Measurements from ENCODE around the gene TBC1D22A.

TBC1D22A gene

DNA sequence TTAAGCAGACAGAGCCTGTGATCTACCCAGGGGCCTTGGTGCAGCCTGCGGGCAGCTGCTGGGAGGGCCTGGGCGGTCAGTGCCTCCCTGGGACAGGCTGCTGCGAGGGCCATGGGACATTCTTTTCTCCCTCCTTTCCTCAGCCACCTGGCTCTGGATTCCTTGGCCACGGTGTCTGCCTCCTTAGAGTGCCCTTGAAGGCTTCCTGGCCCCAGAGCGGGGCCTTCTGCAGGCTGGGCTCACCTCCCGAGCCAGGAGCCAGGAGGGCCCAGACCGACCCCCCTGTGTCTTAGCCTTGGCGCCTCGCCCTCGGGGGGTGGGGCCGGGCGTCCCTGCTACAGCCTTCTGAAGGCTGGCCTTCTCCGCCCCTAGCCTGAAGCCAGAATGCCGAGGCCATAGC, 231.2 kb downstream of the TBC1D22A start:
- no peak overlapping the region for H3K4me2 ChIP-seq (ENCODE audit: low read depth, low read length)
- H2AFZ ChIP-seq (ENCODE audit: low read length) = no peak overlapping the region
- H3K4me3 ChIP-seq (ENCODE audit: low read length) = no peak overlapping the region
- no peaks in the 10 kb centered on the region for H3K4me1 ChIP-seq (ENCODE audit: low read length)
- no peak overlapping the region for H3K27ac ChIP-seq (ENCODE audit: low read length)
- H3K9me3 ChIP-seq (replicated peaks; ENCODE audit: insufficient read depth, low read length) = no peaks in the 10 kb centered on the region
- TF ChIP-seq, protein P1, sequence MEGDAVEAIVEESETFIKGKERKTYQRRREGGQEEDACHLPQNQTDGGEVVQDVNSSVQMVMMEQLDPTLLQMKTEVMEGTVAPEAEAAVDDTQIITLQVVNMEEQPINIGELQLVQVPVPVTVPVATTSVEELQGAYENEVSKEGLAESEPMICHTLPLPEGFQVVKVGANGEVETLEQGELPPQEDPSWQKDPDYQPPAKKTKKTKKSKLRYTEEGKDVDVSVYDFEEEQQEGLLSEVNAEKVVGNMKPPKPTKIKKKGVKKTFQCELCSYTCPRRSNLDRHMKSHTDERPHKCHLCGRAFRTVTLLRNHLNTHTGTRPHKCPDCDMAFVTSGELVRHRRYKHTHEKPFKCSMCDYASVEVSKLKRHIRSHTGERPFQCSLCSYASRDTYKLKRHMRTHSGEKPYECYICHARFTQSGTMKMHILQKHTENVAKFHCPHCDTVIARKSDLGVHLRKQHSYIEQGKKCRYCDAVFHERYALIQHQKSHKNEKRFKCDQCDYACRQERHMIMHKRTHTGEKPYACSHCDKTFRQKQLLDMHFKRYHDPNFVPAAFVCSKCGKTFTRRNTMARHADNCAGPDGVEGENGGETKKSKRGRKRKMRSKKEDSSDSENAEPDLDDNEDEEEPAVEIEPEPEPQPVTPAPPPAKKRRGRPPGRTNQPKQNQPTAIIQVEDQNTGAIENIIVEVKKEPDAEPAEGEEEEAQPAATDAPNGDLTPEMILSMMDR (IDR thresholded peaks at IDR 0.05; ENCODE audit: low read length) = no peak
- no peak for TF ChIP-seq EZH2phosphoT487 (IDR thresholded peaks at IDR 0.05; ENCODE audit: low read length)
- TF ChIP-seq EZH2 (optimal IDR thresholded peaks at IDR 0.05; ENCODE audit: low read depth, low read length) = no peak
- no peaks in the 10 kb centered on the region for H3F3A ChIP-seq (ENCODE audit: insufficient read depth, low read length)
- H4K20me1 ChIP-seq (ENCODE audit: insufficient read depth, low read length) = no peaks in the 10 kb centered on the region
- H3K36me3 ChIP-seq (replicated peaks; ENCODE audit: insufficient read depth, low read length) = no peaks in the 10 kb centered on the region
- no peak for DNase-seq
- H3K9ac ChIP-seq (ENCODE audit: low read length) = no peak overlapping the region
- H3K27me3 ChIP-seq (replicated peaks; ENCODE audit: insufficient read depth, low read length) = no peaks in the 10 kb centered on the region
- H3K79me2 ChIP-seq (ENCODE audit: low read length) = no peaks in the 10 kb centered on the region
- no peaks in the 10 kb centered on the region for H3K9me2 ChIP-seq (replicated peaks; ENCODE audit: insufficient read depth, low read length)

DNA sequence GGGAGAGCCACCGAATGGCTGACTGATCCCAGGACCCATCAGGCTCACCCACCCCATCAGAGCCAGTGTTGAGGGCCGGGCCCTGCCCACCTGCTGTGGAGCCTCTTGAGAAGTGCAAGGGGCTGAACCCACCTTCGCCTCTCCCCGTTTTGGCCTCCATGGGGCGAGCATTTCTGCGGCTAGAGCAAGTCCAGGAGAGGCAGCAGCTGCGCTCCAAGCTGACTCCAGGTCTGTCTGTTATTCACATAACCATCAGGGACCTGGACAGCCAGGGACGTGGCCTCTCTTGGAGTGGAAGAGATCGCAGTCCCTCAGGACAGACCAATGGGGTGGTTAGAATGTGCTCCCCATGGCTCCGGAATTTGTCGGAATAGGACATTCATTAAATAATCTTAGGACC, 231.8 kb downstream of the TBC1D22A start:
- Histone ChIP-seq H3F3A (ENCODE audit: insufficient read depth, low read length) (no peaks in the 10 kb centered on the region), H3K4me3 (ENCODE audit: low read length) (no peak overlapping the region), H3K9me2 (replicated peaks; ENCODE audit: insufficient read depth, low read length) (no peaks in the 10 kb centered on the region), H3K36me3 (replicated peaks; ENCODE audit: insufficient read depth, low read length) (no peaks in the 10 kb centered on the region), H3K79me2 (ENCODE audit: low read length) (no peaks in the 10 kb centered on the region), H3K4me2 (ENCODE audit: low read depth, low read length) (no peak overlapping the region), H3K27me3 (replicated peaks; ENCODE audit: insufficient read depth, low read length) (no peaks in the 10 kb centered on the region), H2AFZ (ENCODE audit: low read length) (no peak overlapping the region), H3K9ac (ENCODE audit: low read length) (no peak overlapping the region), H3K4me1 (ENCODE audit: low read length) (no peaks in the 10 kb centered on the region), H3K9me3 (replicated peaks; ENCODE audit: insufficient read depth, low read length) (no peaks in the 10 kb centered on the region), H3K27ac (ENCODE audit: low read length) (no peak overlapping the region), H4K20me1 (ENCODE audit: insufficient read depth, low read length) (no peaks in the 10 kb centered on the region)
- TF ChIP-seq, protein P1 (IDR thresholded peaks at IDR 0.05; ENCODE audit: low read length) = no peak
- TF ChIP-seq EZH2phosphoT487 (IDR thresholded peaks at IDR 0.05; ENCODE audit: low read length) = no peak
- no peak for TF ChIP-seq EZH2 (optimal IDR thresholded peaks at IDR 0.05; ENCODE audit: low read depth, low read length)
- no peak for DNase-seq

DNA sequence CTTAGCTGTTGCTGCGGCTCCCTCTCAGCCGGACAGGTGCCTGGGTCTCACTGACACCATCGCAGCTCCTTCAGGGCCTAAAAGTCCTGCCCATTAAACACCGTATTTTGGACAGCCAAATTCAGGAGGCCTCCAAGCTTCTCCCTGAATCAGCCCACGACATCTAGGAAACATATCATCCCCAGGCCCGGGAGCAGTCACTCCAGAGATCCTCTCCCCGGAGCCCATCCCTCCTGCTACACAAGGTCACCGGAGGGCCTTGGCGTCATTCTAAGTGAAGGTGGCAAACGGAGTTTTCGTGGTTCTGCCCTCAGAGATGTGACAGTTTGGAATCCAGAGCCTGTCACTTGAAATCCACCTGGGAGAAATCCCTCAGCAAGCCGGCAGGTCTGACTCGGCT, 232.5 kb downstream of the TBC1D22A start:
- Histone ChIP-seq H3K27me3 (replicated peaks; ENCODE audit: insufficient read depth, low read length) (no peaks in the 10 kb centered on the region), H3K4me1 (ENCODE audit: low read length) (peaks cover 2% of the 10 kb centered on the region; the same call in 1 of the 2 replicates), H3K4me3 (ENCODE audit: low read length) (no peak overlapping the region), H3K9ac (ENCODE audit: low read length) (no peak overlapping the region), H3K27ac (ENCODE audit: low read length) (no peak overlapping the region), H3K9me2 (replicated peaks; ENCODE audit: insufficient read depth, low read length) (no peaks in the 10 kb centered on the region), H3K4me2 (ENCODE audit: low read depth, low read length) (no peak overlapping the region), H3K79me2 (ENCODE audit: low read length) (no peaks in the 10 kb centered on the region), H4K20me1 (ENCODE audit: insufficient read depth, low read length) (no peaks in the 10 kb centered on the region), H3K9me3 (replicated peaks; ENCODE audit: insufficient read depth, low read length) (no peaks in the 10 kb centered on the region), H3F3A (ENCODE audit: insufficient read depth, low read length) (no peaks in the 10 kb centered on the region), H3K36me3 (replicated peaks; ENCODE audit: insufficient read depth, low read length) (no peaks in the 10 kb centered on the region), H2AFZ (ENCODE audit: low read length) (no peak overlapping the region)
- TF ChIP-seq, protein P1 (IDR thresholded peaks at IDR 0.05; ENCODE audit: low read length) = no peak
- TF ChIP-seq EZH2 (optimal IDR thresholded peaks at IDR 0.05; ENCODE audit: low read depth, low read length) (no peak), EZH2phosphoT487 (IDR thresholded peaks at IDR 0.05; ENCODE audit: low read length) (no peak)
- no peak for DNase-seq
